ENCODE results near the gene ZNF827. TPM values are rescaled to one million over a fixed set of nuclear protein-coding genes. Genes with fewer than 3 reads are reported as not detected.

Gene ZNF827
- total RNA-seq, 1 donor from 2014 or later, result 27.2 TPM

DNA sequence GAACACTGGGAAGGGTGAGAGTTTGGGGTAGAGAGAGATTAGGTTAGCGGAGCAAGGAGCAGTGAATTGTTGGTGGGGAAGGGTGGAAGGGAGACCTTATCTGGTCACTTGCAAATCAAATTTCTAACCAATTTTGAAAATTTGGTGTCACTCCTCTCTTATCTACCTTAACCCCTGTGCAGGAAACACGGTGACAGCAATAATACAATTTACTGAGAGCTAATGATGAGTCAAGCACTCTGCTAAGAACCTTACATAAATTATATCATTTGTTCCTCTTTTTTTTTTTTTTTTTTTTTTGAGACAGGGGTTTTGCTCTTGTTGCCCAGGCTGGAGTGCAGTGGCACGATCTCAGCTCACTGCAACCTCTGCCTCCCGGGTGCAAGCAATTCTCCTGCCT is 142.3 kb downstream of the ZNF827 start:
- TF ChIP-seq, protein P1, sequence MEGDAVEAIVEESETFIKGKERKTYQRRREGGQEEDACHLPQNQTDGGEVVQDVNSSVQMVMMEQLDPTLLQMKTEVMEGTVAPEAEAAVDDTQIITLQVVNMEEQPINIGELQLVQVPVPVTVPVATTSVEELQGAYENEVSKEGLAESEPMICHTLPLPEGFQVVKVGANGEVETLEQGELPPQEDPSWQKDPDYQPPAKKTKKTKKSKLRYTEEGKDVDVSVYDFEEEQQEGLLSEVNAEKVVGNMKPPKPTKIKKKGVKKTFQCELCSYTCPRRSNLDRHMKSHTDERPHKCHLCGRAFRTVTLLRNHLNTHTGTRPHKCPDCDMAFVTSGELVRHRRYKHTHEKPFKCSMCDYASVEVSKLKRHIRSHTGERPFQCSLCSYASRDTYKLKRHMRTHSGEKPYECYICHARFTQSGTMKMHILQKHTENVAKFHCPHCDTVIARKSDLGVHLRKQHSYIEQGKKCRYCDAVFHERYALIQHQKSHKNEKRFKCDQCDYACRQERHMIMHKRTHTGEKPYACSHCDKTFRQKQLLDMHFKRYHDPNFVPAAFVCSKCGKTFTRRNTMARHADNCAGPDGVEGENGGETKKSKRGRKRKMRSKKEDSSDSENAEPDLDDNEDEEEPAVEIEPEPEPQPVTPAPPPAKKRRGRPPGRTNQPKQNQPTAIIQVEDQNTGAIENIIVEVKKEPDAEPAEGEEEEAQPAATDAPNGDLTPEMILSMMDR (IDR thresholded peaks at IDR 0.05), result no peak
- ATAC-seq (ENCODE audit: low read depth) (no peak), DNase-seq (no peak)
- intact Hi-C loops (cut with micrococcal nuclease), result no loop called here
- Mint-ChIP-seq H3K4me1 (no peaks in the 10 kb centered on the region), H3K9me3 (no peaks in the 10 kb centered on the region), H3K27me3 (no peaks in the 10 kb centered on the region), H3K27ac (no peak overlapping the region), H3K4me3 (no peak overlapping the region), H3K36me3 (ENCODE audit: low read depth) (peaks cover 35% of the 10 kb centered on the region)
- POLR2A ChIA-PET, result no interaction called here
- CTCF ChIA-PET, result interaction anchor here (0.8 kb wide), 1 partner anchor 1528 kb away, joined by 3 read pairs; no protein-coding TSS in a partner anchor

DNA sequence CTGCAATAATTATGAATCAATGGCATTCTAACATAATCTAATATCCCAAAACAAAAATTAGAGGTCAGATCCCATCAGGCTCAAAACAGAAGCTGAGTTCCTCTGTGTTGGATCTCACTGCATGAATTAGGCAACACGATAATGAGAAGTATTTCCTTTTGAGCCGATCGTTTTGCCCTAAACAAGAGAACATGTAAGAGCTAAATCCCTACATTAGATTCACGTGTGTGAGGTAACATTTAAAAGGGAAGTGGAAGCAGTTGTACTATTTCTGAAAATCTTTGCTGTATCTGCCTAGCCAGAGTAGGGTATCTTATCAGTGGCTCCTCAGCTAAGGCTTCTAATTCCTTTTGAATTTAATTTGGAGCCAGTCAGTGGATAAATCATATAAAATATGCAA is 143.1 kb downstream of the ZNF827 start:
- DNase-seq (no peak), ATAC-seq (ENCODE audit: low read depth) (no peak)
- H3K36me3 Mint-ChIP-seq (ENCODE audit: low read depth), result peaks cover 35% of the 10 kb centered on the region
- H3K27me3 Mint-ChIP-seq, result no peaks in the 10 kb centered on the region
- intact Hi-C loops (cut with micrococcal nuclease), result no loop called here
- POLR2A ChIA-PET, result no interaction called here
- CTCF ChIA-PET, result no interaction called here
- TF ChIP-seq, protein P1 (IDR thresholded peaks at IDR 0.05), result no peak
- no peak overlapping the region for H3K27ac Mint-ChIP-seq
- H3K4me1 Mint-ChIP-seq, result no peaks in the 10 kb centered on the region
- no peak overlapping the region for H3K4me3 Mint-ChIP-seq
- H3K9me3 Mint-ChIP-seq, result no peaks in the 10 kb centered on the region

DNA sequence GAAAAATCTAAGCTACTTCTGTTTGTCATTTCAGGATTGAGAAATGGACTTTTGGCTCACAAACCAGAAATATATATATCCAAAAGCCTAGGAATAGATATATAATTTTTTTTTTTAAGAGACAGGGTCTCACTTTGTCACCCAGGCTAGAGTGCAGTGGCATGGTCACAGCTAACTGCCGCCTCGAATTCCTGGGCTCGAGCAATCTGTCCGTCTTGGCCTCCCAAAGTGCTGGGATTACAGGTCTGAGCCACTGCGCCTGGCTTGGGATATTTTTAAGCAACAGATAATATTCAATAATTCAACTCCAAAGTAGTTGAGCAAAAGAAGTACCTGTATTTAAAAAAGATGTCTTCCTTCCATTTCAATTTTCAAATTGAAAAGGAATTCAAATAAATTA is 146.2 kb downstream of the ZNF827 start:
- ATAC-seq (ENCODE audit: low read depth), result no peak
- Mint-ChIP-seq H3K9me3 (no peaks in the 10 kb centered on the region), H3K27ac (no peak overlapping the region), H3K4me1 (no peaks in the 10 kb centered on the region), H3K27me3 (no peaks in the 10 kb centered on the region), H3K36me3 (ENCODE audit: low read depth) (peaks cover 31% of the 10 kb centered on the region), H3K4me3 (no peak overlapping the region)
- TF ChIP-seq, protein P1 (IDR thresholded peaks at IDR 0.05), result no peak
- no peak for DNase-seq
- POLR2A ChIA-PET, result no interaction called here
- intact Hi-C loops (cut with micrococcal nuclease), result no loop called here
- CTCF ChIA-PET, result no interaction called here

DNA sequence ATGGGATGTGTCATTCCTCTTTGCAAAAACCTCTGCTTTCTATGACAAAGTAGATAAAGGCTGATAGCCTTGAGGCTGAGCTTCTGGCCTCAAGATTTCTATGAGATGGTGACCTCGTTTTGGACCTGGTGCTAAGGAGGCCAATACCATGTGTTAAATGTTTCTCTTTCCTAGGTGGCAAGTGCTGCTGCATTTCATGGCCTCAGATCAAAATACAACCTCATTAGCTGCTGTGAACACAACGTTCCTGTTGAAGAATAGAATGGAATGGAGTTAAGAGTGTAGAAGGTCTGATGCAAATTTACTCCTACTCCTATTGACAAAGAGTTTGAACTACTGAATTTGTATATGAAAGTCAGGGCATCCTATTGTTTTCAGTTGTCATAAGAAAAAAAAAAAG is 146.6 kb downstream of the ZNF827 start:
- no peak overlapping the region for H3K4me3 Mint-ChIP-seq
- ATAC-seq (ENCODE audit: low read depth) (no peak), DNase-seq (no peak)
- intact Hi-C loops (cut with micrococcal nuclease), result no loop called here
- H3K9me3 Mint-ChIP-seq, result no peaks in the 10 kb centered on the region
- CTCF ChIA-PET, result interaction anchor here (0.9 kb wide), 1 partner anchor 96 kb away, joined by 3 read pairs; no protein-coding TSS in a partner anchor
- H3K27me3 Mint-ChIP-seq, result no peaks in the 10 kb centered on the region
- TF ChIP-seq, protein P1 (IDR thresholded peaks at IDR 0.05), result no peak
- peaks cover 30% of the 10 kb centered on the region for H3K36me3 Mint-ChIP-seq (ENCODE audit: low read depth)
- H3K4me1 Mint-ChIP-seq, result no peaks in the 10 kb centered on the region
- POLR2A ChIA-PET, result no interaction called here
- H3K27ac Mint-ChIP-seq, result no peak overlapping the region

DNA sequence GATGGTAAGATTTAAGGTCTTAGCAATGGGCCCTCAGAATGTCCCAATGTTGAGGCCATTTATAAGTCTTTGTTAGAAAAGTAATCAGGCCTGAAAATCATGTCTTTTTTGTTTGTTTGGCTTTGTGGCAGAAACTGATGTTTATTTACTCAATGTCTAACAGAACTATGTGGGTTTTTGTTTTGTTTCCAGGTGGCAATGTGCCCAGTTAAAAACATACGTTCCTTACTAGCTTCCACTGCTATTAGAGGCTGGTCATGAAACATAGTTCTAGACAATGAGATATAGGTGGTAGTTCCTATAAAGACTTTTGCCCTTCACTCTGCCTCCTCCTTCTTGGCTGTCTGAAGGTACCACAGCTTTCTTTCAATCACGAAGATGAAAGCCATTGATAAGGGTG is 149.9 kb downstream of the ZNF827 start:
- ChIA-PET POLR2A (no interaction called here), CTCF (no interaction called here)
- Mint-ChIP-seq H3K4me3 (no peak overlapping the region), H3K36me3 (ENCODE audit: low read depth) (peaks cover 28% of the 10 kb centered on the region), H3K9me3 (peaks cover 2% of the 10 kb centered on the region), H3K4me1 (no peaks in the 10 kb centered on the region), H3K27ac (no peak overlapping the region), H3K27me3 (no peaks in the 10 kb centered on the region)
- intact Hi-C loops (cut with micrococcal nuclease), result no loop called here
- ATAC-seq (ENCODE audit: low read depth) (no peak), DNase-seq (no peak)
- TF ChIP-seq, protein P1 (IDR thresholded peaks at IDR 0.05), result no peak

All from activated B cell treated with CpG ODN at 0.5 μM for 24 hours (primary cell).